Neuronal stem cell (in vitro differentiated cells): ENCODE measurements around the gene LPCAT1.

Source experiments
- DNase-seq: peaks from one replicate; pipeline ENCODE4 v3.0.0-alpha.2; 2013; ENCODE audit warnings: low spot score
- H2AFZ ChIP-seq: one replicate; pipeline ENCODE4 v1.6.1; 2013; ENCODE audit warnings: mild to moderate bottlenecking, low read length, inconsistent platforms
- H2AK5ac ChIP-seq: 2 replicates; pipeline ENCODE4 v1.6.1; 2013; ENCODE audit warnings: low read depth, mild to moderate bottlenecking, inconsistent platforms, low read length, moderate library complexity, mixed read lengths
- H2BK120ac ChIP-seq: 2 replicates; pipeline ENCODE4 v1.6.1; 2013; ENCODE audit warnings: low read depth, mild to moderate bottlenecking, inconsistent platforms, low read length, moderate library complexity, mixed read lengths
- H2BK12ac ChIP-seq: one replicate; pipeline ENCODE4 v1.6.1; 2013; ENCODE audit warnings: low read length, inconsistent platforms
- H2BK15ac ChIP-seq: 2 replicates; pipeline ENCODE4 v1.6.1; 2013; ENCODE audit warnings: mild to moderate bottlenecking, low read length, inconsistent platforms, mixed read lengths
- H2BK5ac ChIP-seq: one replicate; pipeline ENCODE4 v1.6.1; 2013; ENCODE audit warnings: inconsistent platforms, mild to moderate bottlenecking, low read length, moderate library complexity
- H3K14ac ChIP-seq: one replicate; pipeline ENCODE4 v1.6.1; 2013; ENCODE audit warnings: low read length, inconsistent platforms
- H3K18ac ChIP-seq: 2 replicates; pipeline ENCODE4 v1.6.1; 2013; ENCODE audit warnings: low read length, inconsistent platforms
- H3K23ac ChIP-seq: 2 replicates; pipeline ENCODE4 v1.6.1; 2013; ENCODE audit warnings: low read depth, mild to moderate bottlenecking, mixed read lengths, low read length, inconsistent platforms; ENCODE audit not compliant: poor library complexity
- H3K27ac ChIP-seq: replicated peaks from 3 replicates; pipeline ENCODE4 v1.5.1; 2013; ENCODE audit warnings: low read length, inconsistent platforms
- H3K27me3 ChIP-seq, 3 experiments: 2 replicates each; pipeline ENCODE4 v1.6.1; 2013; ENCODE audit warnings: low read length in 3 of 3, mild to moderate bottlenecking in 2 of 3, inconsistent platforms in 1 of 3, low read depth in 1 of 3, mixed read lengths in 1 of 3, moderate library complexity in 1 of 3; ENCODE audit not compliant: control insufficient read depth in 3 of 3, insufficient read depth in 3 of 3
- H3K36me3 ChIP-seq, 2 donors: replicated peaks in 1 of 2; 2 replicates each; pipeline ENCODE4 v1.6.1; 2013; ENCODE audit warnings: low read length in 2 of 2; ENCODE audit not compliant: control insufficient read depth in 2 of 2, insufficient read depth in 2 of 2
- H3K4ac ChIP-seq: 2 replicates; pipeline ENCODE4 v1.6.1; 2013; ENCODE audit warnings: inconsistent platforms, mild to moderate bottlenecking, low read length, moderate library complexity
- H3K4me1 ChIP-seq, 2 donors: 1 replicate in 1 of 2; 2 replicates in 1 of 2; pipeline ENCODE4 v1.6.1; 2013; ENCODE audit warnings: low read length in 2 of 2, low read depth in 1 of 2; ENCODE audit not compliant: control insufficient read depth in 2 of 2, insufficient read depth in 1 of 2
- H3K4me2 ChIP-seq: one replicate; pipeline ENCODE4 v1.6.1; 2013; ENCODE audit warnings: mild to moderate bottlenecking, low read length, inconsistent platforms; ENCODE audit not compliant: insufficient read depth, poor library complexity, severe bottlenecking
- H3K4me3 ChIP-seq, 2 donors: 2 replicates each; pipeline ENCODE4 v1.5.1; 2013; ENCODE audit warnings: low read length in 2 of 2, mild to moderate bottlenecking in 2 of 2, inconsistent platforms in 1 of 2, moderate library complexity in 1 of 2
- H3K79me1 ChIP-seq: one replicate; pipeline ENCODE4 v1.6.1; 2013; ENCODE audit warnings: low read depth, mild to moderate bottlenecking, inconsistent platforms, low read length, moderate library complexity
- H3K9ac ChIP-seq: one replicate; pipeline ENCODE4 v1.6.1; 2013; ENCODE audit warnings: mild to moderate bottlenecking, low read depth, low read length, inconsistent platforms; ENCODE audit not compliant: poor library complexity
- H3K9me3 ChIP-seq, 2 donors: replicated peaks in 1 of 2; 2 replicates each; pipeline versions ENCODE3 to v1.6.1; 2013; ENCODE audit warnings: low read length in 2 of 2, mild to moderate bottlenecking in 2 of 2, inconsistent platforms in 1 of 2, low read depth in 1 of 2, mixed read lengths in 1 of 2, moderate library complexity in 1 of 2; ENCODE audit not compliant: control insufficient read depth in 2 of 2, insufficient read depth in 1 of 2
- H4K8ac ChIP-seq: one replicate; pipeline ENCODE4 v1.6.1; 2013; ENCODE audit warnings: low read depth, mild to moderate bottlenecking, inconsistent platforms, low read length, moderate library complexity
- H4K91ac ChIP-seq: one replicate; pipeline ENCODE4 v1.6.1; 2013; ENCODE audit warnings: low read length, low read depth, mild to moderate bottlenecking, inconsistent platforms; ENCODE audit not compliant: poor library complexity
- whole genome bisulfite sequencing, 2 donors: extraction: QIAGEN DNeasy Blood & Tissue Kit; methylation state at CpG; one replicate each; pipeline ENCODE4 v1.1.7; 2013; ENCODE audit warnings: missing lambda C conversion rate in 2 of 2, mixed read lengths in 1 of 2; ENCODE audit not compliant: insufficient read length in 2 of 2, insufficient replicate concordance in 1 of 2; ENCODE audit errors: extremely low coverage in 2 of 2; 5-methylcytosine and 5-hydroxymethylcytosine counted together

Gene LPCAT1

GRCh38 chr5:1521671-1522600 lies 1.8 kb downstream of the LPCAT1 start:
- no peak for DNase-seq
- Histone ChIP-seq H3K4me3 (peak overlapping the region; percentile 54 to 98), H2BK5ac (no peak overlapping the region)

GRCh38 chr5:1520791-1521453 lies 2.8 kb downstream of the LPCAT1 start:
- H3K27me3 ChIP-seq, result peaks cover 0 to 3% (median 0%) of the 10 kb centered on the region in 3 experiments
- DNase-seq, result no peak
- H4K91ac ChIP-seq, result no peak overlapping the region
- H2BK120ac ChIP-seq, result no peak overlapping the region
- H3K18ac ChIP-seq, result no peak overlapping the region
- no peak overlapping the region for H2BK5ac ChIP-seq
- no peaks in the 10 kb centered on the region for H3K9me3 ChIP-seq
- H2BK15ac ChIP-seq, result no peak overlapping the region
- H3K4me1 ChIP-seq, result peaks cover 19 to 26% of the 10 kb centered on the region in 2 donors
- H3K23ac ChIP-seq, result no peak overlapping the region
- peaks cover 21% of the 10 kb centered on the region for H3K79me1 ChIP-seq
- no peak overlapping the region for H3K27ac ChIP-seq
- no CpG with 5 or more reads among the region's 13 CpGs for WGBS, 2 donors
- peaks cover 14 to 51% of the 10 kb centered on the region in 2 donors for H3K36me3 ChIP-seq
- no peak overlapping the region for H3K4me3 ChIP-seq
- H2BK12ac ChIP-seq, result no peak overlapping the region
- H2AFZ ChIP-seq, result no peak overlapping the region
- no peak overlapping the region for H3K4ac ChIP-seq
- H2AK5ac ChIP-seq, result no peak overlapping the region
- H3K14ac ChIP-seq, result no peak overlapping the region
- H4K8ac ChIP-seq, result no peak overlapping the region
- no peak overlapping the region for H3K4me2 ChIP-seq
- H3K9ac ChIP-seq, result no peak overlapping the region

More at GRCh38 chr5:1521671-1522600, 1.8 kb downstream of the LPCAT1 start:
- H3K14ac ChIP-seq, result peak overlapping the region; percentile 25
- H3K36me3 ChIP-seq, result peaks cover 12 to 41% of the 10 kb centered on the region in 2 donors
- peak overlapping the region; percentile 86 for H3K9ac ChIP-seq
- H3K9me3 ChIP-seq, result no peaks in the 10 kb centered on the region
- peaks cover 20% of the 10 kb centered on the region for H3K79me1 ChIP-seq
- peaks cover 0 to 5% (median 0%) of the 10 kb centered on the region in 3 experiments for H3K27me3 ChIP-seq
- H2BK15ac ChIP-seq, result no peak overlapping the region
- H3K4ac ChIP-seq, result no peak overlapping the region
- peak overlapping the region; percentile 22 for H3K18ac ChIP-seq
- H2AFZ ChIP-seq, result no peak overlapping the region
- no peak overlapping the region for H2BK120ac ChIP-seq
- H4K91ac ChIP-seq, result no peak overlapping the region
- WGBS, 2 donors, result no CpG with 5 or more reads among the region's 28 CpGs
- no peak overlapping the region for H2BK12ac ChIP-seq
- H3K4me1 ChIP-seq, result peaks cover 12 to 21% of the 10 kb centered on the region in 2 donors
- no peak overlapping the region for H4K8ac ChIP-seq
- no peak overlapping the region for H3K27ac ChIP-seq
- peak overlapping the region; percentile 96 for H3K4me2 ChIP-seq
- peak overlapping the region; percentile 5 for H2AK5ac ChIP-seq
- H3K23ac ChIP-seq, result peak overlapping the region; percentile 75

- no CpG with 5 or more reads among the region's 12 CpGs for WGBS, 2 donors
- H2AK5ac ChIP-seq, result no peak overlapping the region
- peak overlapping the region; percentile 38 for H3K18ac ChIP-seq
- no peak overlapping the region for H2BK120ac ChIP-seq
- H3K36me3 ChIP-seq, result peaks cover 14 to 51% of the 10 kb centered on the region in 2 donors
- H3K27ac ChIP-seq, result no peak overlapping the region
- H2BK12ac ChIP-seq, result no peak overlapping the region
- no peak overlapping the region for H2BK15ac ChIP-seq
- H3K9ac ChIP-seq, result no peak overlapping the region
- H3K27me3 ChIP-seq, result no peaks in the 10 kb centered on the region
- H3K4me1 ChIP-seq, result peaks cover 30 to 36% of the 10 kb centered on the region in 2 donors
- H2BK5ac ChIP-seq, result no peak overlapping the region
- no peak overlapping the region for H4K91ac ChIP-seq
- H3K9me3 ChIP-seq, result no peaks in the 10 kb centered on the region
- no peak overlapping the region for H3K4me3 ChIP-seq
- no peak for DNase-seq
- peak overlapping the region; percentile 52 for H3K23ac ChIP-seq
- H3K79me1 ChIP-seq, result peaks cover 24% of the 10 kb centered on the region
- no peak overlapping the region for H4K8ac ChIP-seq
- H2AFZ ChIP-seq, result no peak overlapping the region
- no peak overlapping the region for H3K4me2 ChIP-seq
- H3K4ac ChIP-seq, result no peak overlapping the region
- peak overlapping the region; percentile 82 for H3K14ac ChIP-seq
These were observed 4.0 kb downstream of the LPCAT1 start for GRCh38 chr5:1519631-1520210.
